Stimulated activated CD8-positive, alpha-beta memory T cell treated with anti-CD3 and anti-CD28 coated beads, Interleukin-2, amount 100 ng/mL, for 1 hour (primary cell): ENCODE data around the gene NAMPT.

ENCODE experiments used
- DNase-seq, 2 donors: peaks; one replicate each; pipeline ENCODE4 v3.0.0-alpha.2; 2020; ENCODE audit warnings: low read depth in 2 of 2

Gene NAMPT

DNA sequence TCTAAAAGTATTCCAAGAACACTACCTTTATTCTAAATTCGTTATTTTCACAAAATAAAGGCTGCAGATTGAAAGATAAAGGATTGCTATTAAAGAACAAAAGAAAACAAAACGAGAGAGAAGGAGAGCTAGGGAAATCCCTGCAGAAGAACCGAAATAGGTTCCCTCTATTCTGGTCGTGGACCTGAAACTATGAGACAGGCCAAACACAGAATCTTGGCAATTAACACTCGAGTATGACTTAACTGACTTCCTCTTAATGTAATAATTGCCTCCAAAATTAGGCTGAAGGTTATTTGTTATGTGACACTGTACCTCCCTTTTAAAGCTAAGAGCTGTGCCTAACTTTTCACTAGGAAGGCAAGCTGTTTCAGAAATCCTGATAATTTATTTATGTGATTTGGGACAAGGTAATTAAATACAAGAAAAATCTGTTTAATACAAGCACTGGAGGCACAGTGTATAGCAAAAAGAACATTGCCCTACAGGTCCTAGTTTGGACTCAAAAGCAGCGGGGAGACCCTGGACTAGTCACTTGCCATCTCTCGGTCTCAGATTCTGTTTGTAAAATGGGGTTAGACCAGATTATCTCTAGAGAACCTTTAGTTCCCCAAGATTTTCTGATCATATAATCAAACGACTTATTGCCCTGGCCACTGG, 11.6 kb downstream of the NAMPT start:
- no peak for DNase-seq

DNA sequence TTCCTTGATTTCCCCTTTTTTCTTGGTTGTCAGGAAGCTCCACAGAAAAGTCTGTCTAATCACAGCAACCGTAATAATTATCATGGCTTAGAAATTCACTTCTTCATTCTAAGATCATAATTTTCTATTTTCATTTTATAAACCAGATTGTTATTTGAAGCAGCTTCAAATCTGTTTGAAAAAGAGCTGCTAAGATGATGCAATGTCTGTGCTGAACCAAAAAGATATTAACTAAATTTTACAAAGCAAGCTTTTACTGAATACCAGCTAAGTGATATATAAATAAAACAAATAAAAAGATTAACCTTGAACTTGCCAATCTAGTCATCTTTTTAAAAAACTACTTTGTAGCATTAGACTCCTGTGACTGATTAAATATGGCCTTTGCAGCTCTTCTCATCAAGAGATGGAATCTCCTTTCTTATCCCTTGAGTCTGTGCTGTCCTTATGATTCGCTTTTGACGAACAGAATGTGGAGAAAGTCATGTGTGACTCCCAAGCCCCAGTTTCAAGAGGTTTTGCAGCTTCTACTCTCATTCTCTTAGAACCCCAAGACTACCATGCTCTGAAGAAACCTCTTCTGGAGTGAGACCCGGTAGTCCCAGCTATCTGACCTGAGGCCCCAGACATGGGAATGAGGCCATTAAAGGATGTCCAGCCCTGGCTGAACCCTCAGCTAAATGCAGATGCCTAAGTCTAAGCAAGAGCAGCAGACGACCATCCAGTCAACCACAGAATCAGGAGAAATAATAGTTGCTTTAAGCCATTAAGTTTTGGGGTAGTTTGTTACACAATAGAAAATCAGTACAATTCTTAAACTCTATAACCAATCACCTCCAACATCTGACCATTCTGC, 14.4 kb downstream of the NAMPT start:
- DNase-seq, result no peak

DNA sequence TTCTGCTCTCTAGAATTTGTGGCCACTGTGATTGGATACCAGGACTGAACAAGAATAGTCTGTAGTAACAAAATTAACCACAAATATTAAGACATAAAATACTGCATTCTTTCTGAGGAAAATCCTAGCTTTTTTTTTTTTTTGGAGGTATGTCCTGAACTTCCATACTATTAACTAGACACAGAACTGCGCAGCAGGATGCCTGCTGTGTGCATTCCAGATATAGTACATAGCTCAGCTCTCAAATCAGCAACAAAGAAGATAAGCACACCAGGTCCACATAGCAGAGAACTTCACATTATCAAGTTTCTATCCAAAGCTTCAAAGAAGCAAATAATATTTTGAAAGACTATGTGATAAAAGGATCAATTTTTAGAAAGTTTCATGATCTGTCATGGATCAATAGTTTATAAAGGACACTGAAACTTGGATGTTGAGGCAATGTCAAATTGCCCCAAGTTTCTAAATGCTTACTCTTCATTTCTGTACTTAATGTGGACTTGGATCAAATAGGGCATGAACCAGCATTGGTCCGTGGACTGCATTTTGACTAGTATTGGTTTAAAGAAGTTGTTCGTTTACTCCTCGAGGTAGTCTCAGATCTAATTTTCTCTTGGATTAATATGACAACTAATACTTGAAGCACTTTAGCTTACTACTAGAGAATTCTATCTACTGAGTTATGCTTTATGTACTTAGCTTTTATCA, 15.4 kb downstream of the NAMPT start:
- no peak for DNase-seq

DNA sequence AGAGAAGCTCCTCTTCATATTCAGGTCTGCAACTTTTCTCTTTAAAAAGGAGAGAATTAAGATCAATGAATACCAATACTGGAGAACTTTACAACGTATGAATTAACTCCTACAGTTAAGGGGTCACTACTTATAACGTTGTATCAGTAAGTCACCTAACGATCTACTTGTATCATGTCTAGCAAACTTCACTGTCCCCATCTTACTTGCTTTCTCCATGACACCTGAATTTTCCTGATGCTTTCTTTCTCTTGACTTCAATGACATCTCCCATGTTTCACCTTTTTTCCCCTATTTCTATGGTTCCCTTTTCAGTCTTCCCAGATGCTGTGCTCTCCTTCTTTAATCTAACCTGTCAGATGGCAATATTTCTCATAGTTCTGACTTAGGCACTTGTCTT, 19.6 kb downstream of the NAMPT start:
- no peak for DNase-seq

DNA sequence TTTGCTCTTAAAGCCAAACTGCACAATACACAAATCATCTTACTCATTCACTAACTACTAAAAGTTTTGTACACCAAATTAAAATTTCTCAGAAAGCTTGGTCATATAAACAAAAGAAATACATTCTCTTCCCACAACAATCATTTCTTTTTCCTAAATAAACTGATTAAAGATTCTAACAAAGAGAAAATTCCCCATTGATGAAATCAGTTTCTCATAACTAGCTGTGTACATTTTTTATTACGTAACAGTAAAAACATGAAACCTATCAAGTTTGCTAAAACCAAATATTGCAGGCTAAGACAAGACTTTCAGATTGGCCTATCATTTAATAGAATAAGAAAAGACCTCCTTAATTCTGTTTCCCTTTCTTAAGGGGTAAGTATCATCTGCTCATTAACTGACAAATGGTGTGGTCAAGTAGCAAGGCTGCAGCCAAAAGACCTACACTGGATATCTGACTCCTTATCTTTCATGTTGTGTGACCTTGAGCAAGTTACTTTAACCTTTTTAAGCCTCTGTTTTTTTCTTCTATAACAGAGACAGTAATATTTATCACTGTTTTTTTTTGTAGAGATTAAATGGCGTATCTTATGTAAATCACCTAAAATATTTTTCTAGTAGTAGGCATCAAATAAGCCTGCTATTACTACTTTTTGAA, 22.4 kb downstream of the NAMPT start:
- no peak for DNase-seq

DNA sequence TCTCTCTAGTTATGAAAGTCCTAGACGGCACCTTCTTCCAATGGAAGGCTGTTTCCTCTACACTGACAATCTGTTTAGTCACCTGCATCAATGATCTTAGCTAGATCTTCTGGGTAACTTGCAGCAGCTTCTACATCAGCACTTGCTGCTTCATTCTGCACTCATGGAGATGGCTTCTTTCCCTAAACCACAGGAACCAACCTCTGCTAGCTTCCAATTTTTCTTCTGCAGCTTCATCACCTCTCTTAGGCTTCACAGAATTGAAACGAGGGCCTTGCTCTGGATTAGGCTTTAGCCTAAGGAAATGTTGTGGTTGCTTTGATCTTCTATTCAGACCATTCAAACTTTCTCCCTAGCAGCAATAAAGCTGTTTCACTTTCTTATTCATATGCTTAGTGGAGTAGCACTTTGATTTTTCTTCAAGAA, 24.6 kb downstream of the NAMPT start:
- DNase-seq, result no peak

- no peak for DNase-seq
Measured at GRCh38 chr7:106258789-106259188, 26.0 kb downstream of the NAMPT start.

- no peak for DNase-seq
Measured at GRCh38 chr7:106257752-106258151, 27.0 kb downstream of the NAMPT start.

GRCh38 chr7:106256144-106256543, 28.6 kb downstream of the NAMPT start:
- no peak for DNase-seq

GRCh38 chr7:106255246-106255645, 29.5 kb downstream of the NAMPT start:
- DNase-seq, result no peak

GRCh38 chr7:106254525-106255116, 30.2 kb downstream of the NAMPT start:
- no peak for DNase-seq

- no peak for DNase-seq
Measured at GRCh38 chr7:106252568-106252967, 32.2 kb downstream of the NAMPT start.

- no peak for DNase-seq
Measured at GRCh38 chr7:106249488-106249887, 35.3 kb downstream of the NAMPT start.

DNA sequence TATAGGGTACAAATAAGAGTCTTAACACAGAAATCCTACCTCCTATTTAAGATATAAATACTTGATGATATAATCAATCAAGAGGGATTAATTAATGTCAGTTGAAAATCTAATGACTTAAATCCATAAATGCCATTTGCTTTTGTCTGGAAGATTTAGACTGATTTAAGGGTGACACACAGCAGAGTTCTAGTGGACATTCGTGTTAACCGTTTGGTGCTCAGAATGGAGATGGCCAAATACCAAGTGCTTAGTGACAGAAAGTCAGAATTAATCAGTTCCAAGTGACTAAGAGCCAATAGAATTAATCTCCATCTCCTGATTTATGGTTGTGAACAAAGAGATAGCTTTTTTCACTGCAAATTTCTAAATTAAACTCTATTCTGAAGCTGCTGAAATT, 36.2 kb downstream of the NAMPT start:
- DNase-seq, result no peak

DNA sequence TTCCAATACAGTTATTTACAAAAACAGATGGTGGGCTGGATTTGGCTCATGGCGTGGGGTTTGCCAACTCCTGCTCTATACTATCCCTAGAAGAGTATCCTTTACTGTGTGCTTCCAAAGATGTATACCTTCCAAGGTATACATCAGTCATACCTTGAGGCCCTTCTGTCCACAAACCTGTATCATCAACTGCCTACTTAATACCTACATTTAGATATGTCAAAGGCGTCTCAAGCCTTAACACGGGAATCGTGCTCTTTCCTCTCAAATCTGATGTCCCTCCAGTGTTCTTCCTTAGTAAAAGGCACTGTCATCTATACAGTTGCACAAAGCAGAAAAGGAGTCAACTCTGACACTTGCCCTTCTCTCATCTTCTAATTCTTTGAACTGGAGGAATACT, 36.9 kb downstream of the NAMPT start:
- no peak for DNase-seq

DNA sequence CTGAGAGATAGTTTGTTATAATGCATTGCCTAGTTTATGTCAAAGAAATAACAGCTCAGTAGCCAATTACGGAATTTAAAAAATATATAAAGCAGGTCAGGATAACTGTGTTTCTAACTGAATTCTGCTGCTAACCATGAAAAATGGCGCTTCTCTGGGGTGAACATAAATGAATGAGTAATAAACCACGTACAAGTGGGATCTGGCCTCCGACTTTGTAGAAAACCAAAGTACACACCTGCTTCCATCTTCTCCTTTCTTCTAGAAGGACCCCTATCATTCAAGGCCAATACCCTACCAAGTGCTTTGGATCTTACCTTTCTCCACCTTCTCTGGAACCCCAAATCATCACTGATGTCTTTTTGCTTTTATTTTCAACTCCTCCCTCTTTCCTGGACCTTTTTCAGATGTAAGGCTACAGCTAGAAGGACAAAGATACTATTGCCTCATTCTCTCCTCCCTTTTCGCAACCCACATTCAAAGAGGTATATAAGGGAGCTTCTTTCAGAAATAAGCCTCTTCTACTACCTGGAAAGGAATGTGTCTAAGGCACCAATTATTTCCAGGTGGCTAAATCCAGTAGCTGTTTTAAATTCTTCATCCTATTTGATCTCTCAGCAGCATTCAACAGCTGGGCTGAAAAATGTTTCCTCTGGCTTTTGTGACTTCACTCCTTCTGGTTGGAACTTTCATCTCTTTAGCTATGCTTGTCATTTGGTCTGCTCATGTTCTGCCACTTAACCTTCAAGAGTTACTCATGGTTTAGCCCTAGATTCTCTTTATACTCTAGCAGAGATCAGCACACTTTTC, 37.7 kb downstream of the NAMPT start:
- DNase-seq, result no peak

GRCh38 chr7:106243893-106244292, 40.9 kb downstream of the NAMPT start:
- DNase-seq, result no peak

DNA sequence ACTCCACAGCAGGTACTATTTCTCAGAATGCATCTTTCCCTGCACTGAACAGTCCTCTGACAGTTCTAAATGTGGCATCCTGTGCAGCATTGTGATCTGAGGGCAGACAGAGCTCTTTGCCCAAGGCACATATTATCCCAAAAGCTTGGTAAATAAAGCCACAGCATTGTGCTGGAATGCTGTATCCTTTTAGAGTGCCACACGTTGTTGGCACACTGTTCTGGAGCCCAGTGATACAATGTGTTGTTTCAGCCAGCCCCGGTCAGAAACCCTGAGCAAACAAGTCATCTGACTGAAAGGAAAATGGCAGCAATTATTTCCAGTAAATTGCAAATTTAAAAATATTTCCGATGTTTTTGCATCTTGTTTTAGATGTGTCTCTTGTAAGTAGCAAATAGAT, 45.4 kb downstream of the NAMPT start:
- no peak for DNase-seq

DNA sequence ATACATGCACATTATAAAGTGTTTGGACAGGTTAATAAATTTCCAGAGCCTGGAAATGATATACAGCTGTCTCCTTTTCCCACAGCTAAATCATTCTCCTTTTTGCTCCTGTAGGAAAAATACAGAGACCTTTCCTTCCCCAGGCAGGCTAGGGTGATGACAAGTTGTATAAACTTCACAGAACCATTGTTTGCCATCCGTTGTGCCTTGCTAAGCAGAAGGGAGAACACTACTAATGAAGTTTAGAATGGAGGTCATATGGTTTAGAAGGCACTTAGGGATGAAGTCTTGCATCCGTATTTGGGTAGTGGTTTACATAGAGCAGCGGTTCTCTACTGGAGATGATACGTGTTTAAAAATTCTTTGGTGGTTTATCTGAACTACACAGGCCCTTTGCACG, 46.0 kb downstream of the NAMPT start:
- no peak for DNase-seq

DNA sequence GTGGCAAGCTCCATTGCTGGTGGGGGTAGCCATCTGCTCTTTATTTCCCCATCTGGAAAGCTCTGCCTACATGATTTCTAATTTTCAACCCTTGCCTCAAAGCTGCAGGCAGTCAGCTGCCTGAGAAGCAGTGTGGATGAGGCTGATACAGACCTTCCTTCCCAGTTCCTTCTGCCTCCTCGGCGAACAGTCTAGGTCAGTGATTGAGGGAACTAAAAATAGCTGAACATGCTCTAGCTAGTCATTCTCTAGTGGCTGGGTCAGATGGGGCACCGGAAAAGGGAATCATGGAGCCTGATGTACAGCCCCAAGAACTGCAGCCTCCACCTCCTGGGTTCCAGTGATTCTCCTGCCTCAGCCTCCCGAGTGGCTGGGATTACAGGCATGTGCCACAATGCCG, 48.7 kb downstream of the NAMPT start:
- no peak for DNase-seq

GRCh38 chr7:106234425-106234824, 50.4 kb downstream of the NAMPT start:
- DNase-seq, result no peak
